AG10803 (cell line): ENCODE results near the gene ABHD10.

Experiments
- DNase-seq: peaks from one replicate; pipeline ENCODE4 v3.0.0; 2010; ENCODE audit warnings: low read depth
- H3K4me3 ChIP-seq: 2 replicates; pipeline ENCODE4 v1.5.1; 2011; ENCODE audit warnings: mild to moderate bottlenecking, low read length, control low read depth
- CTCF ChIP-seq: conservative IDR thresholded peaks from 2 replicates; pipeline ENCODE4 v1.5.1; 2011; ENCODE audit warnings: mild to moderate bottlenecking, low read length, control low read depth, inconsistent platforms

The ABHD10 gene

GRCh38 chr3:111981457-111981763, 2.6 kb downstream of the ABHD10 start:
- no peak overlapping the region for H3K4me3 ChIP-seq
- DNase-seq = no peak
- no peak for TF ChIP-seq CTCF

- no peak for DNase-seq
- no peak for TF ChIP-seq CTCF
- no peak overlapping the region for H3K4me3 ChIP-seq
Measured at GRCh38 chr3:111984636-111985298, 5.9 kb downstream of the ABHD10 start.

GRCh38 chr3:111986800-111987199, 8.0 kb downstream of the ABHD10 start:
- TF ChIP-seq CTCF = no peak
- H3K4me3 ChIP-seq = no peak overlapping the region
- no peak for DNase-seq

GRCh38 chr3:111989061-111989678, 10.3 kb downstream of the ABHD10 start:
- peak; percentile 93 for TF ChIP-seq CTCF
- peak; percentile 72 for DNase-seq
- no peak overlapping the region for H3K4me3 ChIP-seq

GRCh38 chr3:111993038-111993437, 14.2 kb downstream of the ABHD10 start:
- DNase-seq = no peak
- no peak overlapping the region for H3K4me3 ChIP-seq
- TF ChIP-seq CTCF = no peak

GRCh38 chr3:111998636-111999483, 20.0 kb downstream of the ABHD10 start, which contains the start of gene TAGLN3:
TSS of gene TAGLN3 (plus strand) at chr3:111998922. CDS start at chr3:111999423, 501 bp downstream.
- TF ChIP-seq CTCF = no peak
- peak within 1 kb of the TSS; percentile 54 for H3K4me3 ChIP-seq
- no peak for DNase-seq
